Peyer's patch (tissue), 4 donors: ENCODE data around the gene DHX29.

Source experiments
- CTCF ChIP-seq, 6 experiments: fragments of 450-650 bp in 4 of 6; fragments of 200-600 bp in 2 of 6; sonication (generic) in 1 of 6; IDR thresholded peaks; one replicate each; pipeline ENCODE4 v1.5.1; 2017 to 2019; ENCODE audit warnings: antibody characterized with exemption in 6 of 6, mild to moderate bottlenecking in 3 of 6, moderate library complexity in 1 of 6
- POLR2A ChIP-seq, 2 donors: fragments of 450-650 bp; IDR thresholded peaks; one replicate each; pipeline ENCODE4 v1.5.1; 2017; ENCODE audit warnings: antibody characterized with exemption in 2 of 2, mild to moderate bottlenecking in 2 of 2, moderate library complexity in 2 of 2

GRCh38 chr5:55218967-55219366 lies 88.5 kb downstream of the DHX29 start:
- peak in 1 of 6 experiments; percentile 7 for TF ChIP-seq CTCF (IDR thresholded peaks at IDR 0.05)
- TF ChIP-seq POLR2A (IDR thresholded peaks at IDR 0.05): no peak
